Measurements from ENCODE around the gene PMEPA1.

The PMEPA1 gene

GRCh38 chr20:57618091-57618763 lies 91.6 kb downstream of the PMEPA1 start:
- Histone ChIP-seq H3K4me1 (ENCODE audit: control insufficient read depth, insufficient read depth, low read length) (no peaks in the 10 kb centered on the region), H3K9me3 (ENCODE audit: control insufficient read depth, low read length) (no peaks in the 10 kb centered on the region), H3K36me3 (ENCODE audit: control insufficient read depth, insufficient read depth, low read length) (no peaks in the 10 kb centered on the region), H3K27me3 (ENCODE audit: control insufficient read depth, insufficient read depth, low read length, poor library complexity, severe bottlenecking) (no peaks in the 10 kb centered on the region), H3K27ac (ENCODE audit: insufficient read depth, low read depth, low read length, poor library complexity, severe bottlenecking) (no peak overlapping the region), H3K4me3 (ENCODE audit: insufficient read depth, low read depth, low read length) (no peak overlapping the region)
- WGBS, 2 experiments, result 89 to 91% methylated on average over 14 of the region's 14 CpGs

DNA sequence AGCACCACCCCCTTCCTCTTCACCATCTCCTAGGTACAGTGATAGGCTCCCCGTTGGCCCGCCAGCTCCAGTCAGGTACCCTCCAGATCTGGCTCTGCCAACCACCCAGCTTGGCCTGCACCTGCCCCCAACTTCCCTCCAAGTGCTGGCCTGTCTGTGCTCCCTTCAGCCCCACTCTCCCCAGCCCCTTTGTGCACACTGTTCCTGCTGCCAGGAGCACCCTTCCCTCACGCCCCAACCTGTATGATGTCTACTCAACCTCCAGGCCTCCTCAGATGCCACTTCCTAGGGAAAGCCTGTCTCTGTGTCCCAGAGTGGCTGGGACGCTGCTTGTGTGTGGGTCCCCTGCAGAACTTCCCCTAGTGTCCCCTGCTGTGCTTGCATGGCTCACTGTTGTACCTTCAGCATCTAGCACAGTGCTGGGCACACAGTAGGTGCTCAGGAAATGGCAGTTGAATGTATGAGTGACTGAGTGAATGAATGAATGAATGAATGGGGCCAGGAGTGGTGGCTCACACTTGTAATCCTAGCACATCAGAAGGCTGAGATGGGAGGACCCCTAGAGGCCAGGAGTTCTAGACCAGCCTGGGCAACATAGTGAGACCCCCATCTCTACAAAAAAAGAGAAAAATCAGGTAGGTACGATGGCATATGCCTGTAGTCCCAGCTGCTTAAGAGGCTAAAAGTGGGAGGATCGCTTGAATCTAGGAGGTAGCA lies 92.6 kb downstream of the PMEPA1 start:
- no peaks in the 10 kb centered on the region for H3K9me3 ChIP-seq (ENCODE audit: control insufficient read depth, low read length)
- 92% methylated on average over 6 of the region's 6 CpGs for WGBS, 2 experiments
- no peaks in the 10 kb centered on the region for H3K27me3 ChIP-seq (ENCODE audit: control insufficient read depth, insufficient read depth, low read length, poor library complexity, severe bottlenecking)
- H3K4me3 ChIP-seq (ENCODE audit: insufficient read depth, low read depth, low read length), result no peak overlapping the region
- H3K36me3 ChIP-seq (ENCODE audit: control insufficient read depth, insufficient read depth, low read length), result no peaks in the 10 kb centered on the region
- H3K27ac ChIP-seq (ENCODE audit: insufficient read depth, low read depth, low read length, poor library complexity, severe bottlenecking), result no peak overlapping the region
- no peaks in the 10 kb centered on the region for H3K4me1 ChIP-seq (ENCODE audit: control insufficient read depth, insufficient read depth, low read length)

- Histone ChIP-seq H3K4me3 (ENCODE audit: insufficient read depth, low read depth, low read length) (no peak overlapping the region), H3K27me3 (ENCODE audit: control insufficient read depth, insufficient read depth, low read length, poor library complexity, severe bottlenecking) (no peaks in the 10 kb centered on the region), H3K36me3 (ENCODE audit: control insufficient read depth, insufficient read depth, low read length) (no peaks in the 10 kb centered on the region), H3K9me3 (ENCODE audit: control insufficient read depth, low read length) (no peaks in the 10 kb centered on the region), H3K4me1 (ENCODE audit: control insufficient read depth, insufficient read depth, low read length) (no peaks in the 10 kb centered on the region), H3K27ac (ENCODE audit: insufficient read depth, low read depth, low read length, poor library complexity, severe bottlenecking) (no peak overlapping the region)
- 90 to 92% methylated on average over 20 of the region's 20 CpGs for WGBS, 2 experiments
These were observed 93.5 kb downstream of the PMEPA1 start for GRCh38 chr20:57616143-57616951.

DNA sequence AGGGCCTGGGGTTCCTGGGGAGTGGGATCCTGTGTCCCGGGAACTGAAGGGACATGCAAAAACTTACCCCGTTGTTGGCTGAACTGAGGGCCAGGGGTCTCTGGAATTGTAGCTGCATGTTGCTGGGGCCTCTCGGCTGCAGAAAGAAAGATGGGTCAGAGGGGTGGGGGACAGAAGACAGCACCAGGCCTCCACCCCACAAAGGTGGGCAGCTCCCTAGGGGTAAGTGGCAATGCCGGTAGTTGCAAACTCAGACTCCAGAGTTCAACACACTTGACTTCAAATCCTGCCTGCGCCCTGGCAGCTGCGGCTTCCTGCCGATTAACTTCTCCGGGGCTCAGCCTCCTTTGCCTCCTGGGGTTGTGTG lies 94.4 kb downstream of the PMEPA1 start:
- no peaks in the 10 kb centered on the region for H3K27me3 ChIP-seq (ENCODE audit: control insufficient read depth, insufficient read depth, low read length, poor library complexity, severe bottlenecking)
- H3K9me3 ChIP-seq (ENCODE audit: control insufficient read depth, low read length), result no peaks in the 10 kb centered on the region
- H3K27ac ChIP-seq (ENCODE audit: insufficient read depth, low read depth, low read length, poor library complexity, severe bottlenecking), result no peak overlapping the region
- no peaks in the 10 kb centered on the region for H3K36me3 ChIP-seq (ENCODE audit: control insufficient read depth, insufficient read depth, low read length)
- WGBS, 2 experiments, result 85 to 87% methylated on average over 8 of the region's 8 CpGs
- no peaks in the 10 kb centered on the region for H3K4me1 ChIP-seq (ENCODE audit: control insufficient read depth, insufficient read depth, low read length)
- H3K4me3 ChIP-seq (ENCODE audit: insufficient read depth, low read depth, low read length), result no peak overlapping the region

DNA sequence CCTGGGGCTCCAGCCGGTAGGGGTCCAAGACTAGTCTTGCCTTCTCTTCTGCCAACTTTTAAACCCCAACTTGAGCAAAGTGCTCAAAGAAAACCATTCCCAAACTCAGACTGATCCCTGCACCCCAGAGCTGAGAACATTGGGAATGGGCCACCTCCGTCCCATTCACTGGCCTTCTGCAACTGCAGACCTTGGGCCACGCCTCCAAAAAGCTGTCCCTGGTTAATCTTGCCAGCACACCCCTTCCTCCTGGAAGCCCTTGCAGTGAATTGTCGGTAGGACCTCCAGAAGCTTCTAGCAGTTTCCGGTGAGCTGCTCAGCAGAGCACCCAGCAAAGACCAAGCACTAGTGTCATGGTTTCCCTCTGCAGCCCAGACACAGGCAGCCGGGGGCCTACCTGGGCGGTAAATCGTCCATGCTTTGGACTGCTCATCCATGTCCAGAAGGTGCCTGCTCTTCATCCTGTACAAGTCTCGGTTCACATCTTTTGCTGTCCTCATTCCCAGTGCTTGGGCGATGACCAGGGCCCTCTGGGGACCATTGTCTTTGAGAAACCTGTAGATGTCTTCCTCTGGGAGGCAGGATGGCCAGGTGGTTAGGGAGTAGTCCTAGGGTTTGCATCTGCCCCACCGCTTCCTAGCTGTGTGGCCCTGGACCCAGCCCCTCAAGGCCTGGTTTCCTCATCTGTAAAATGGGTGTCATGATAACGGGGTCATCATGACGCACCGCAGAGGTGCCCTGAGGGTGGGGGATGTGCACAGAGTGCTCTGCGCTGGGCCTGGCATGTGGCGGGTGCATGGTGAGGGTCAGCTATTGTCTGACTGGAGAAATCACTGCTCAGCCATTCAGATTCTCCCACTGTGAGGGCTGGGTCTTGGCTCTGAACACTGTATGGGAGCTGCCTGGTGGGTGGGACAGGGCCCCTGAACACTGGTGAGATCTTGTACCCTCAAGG lies 95.0 kb downstream of the PMEPA1 start:
- no peaks in the 10 kb centered on the region for H3K9me3 ChIP-seq (ENCODE audit: control insufficient read depth, low read length)
- H3K27ac ChIP-seq (ENCODE audit: insufficient read depth, low read depth, low read length, poor library complexity, severe bottlenecking), result no peak overlapping the region
- H3K36me3 ChIP-seq (ENCODE audit: control insufficient read depth, insufficient read depth, low read length), result no peaks in the 10 kb centered on the region
- 94 to 95% methylated on average over 16 of the region's 16 CpGs for WGBS, 2 experiments
- no peaks in the 10 kb centered on the region for H3K27me3 ChIP-seq (ENCODE audit: control insufficient read depth, insufficient read depth, low read length, poor library complexity, severe bottlenecking)
- no peak overlapping the region for H3K4me3 ChIP-seq (ENCODE audit: insufficient read depth, low read depth, low read length)
- no peaks in the 10 kb centered on the region for H3K4me1 ChIP-seq (ENCODE audit: control insufficient read depth, insufficient read depth, low read length)

- no peak overlapping the region for H3K4me3 ChIP-seq (ENCODE audit: insufficient read depth, low read depth, low read length)
- WGBS, 2 experiments, result 93 to 94% methylated on average over 12 of the region's 12 CpGs
- no peaks in the 10 kb centered on the region for H3K27me3 ChIP-seq (ENCODE audit: control insufficient read depth, insufficient read depth, low read length, poor library complexity, severe bottlenecking)
- H3K27ac ChIP-seq (ENCODE audit: insufficient read depth, low read depth, low read length, poor library complexity, severe bottlenecking), result no peak overlapping the region
- no peaks in the 10 kb centered on the region for H3K9me3 ChIP-seq (ENCODE audit: control insufficient read depth, low read length)
- no peaks in the 10 kb centered on the region for H3K36me3 ChIP-seq (ENCODE audit: control insufficient read depth, insufficient read depth, low read length)
- no peaks in the 10 kb centered on the region for H3K4me1 ChIP-seq (ENCODE audit: control insufficient read depth, insufficient read depth, low read length)
These were observed 96.3 kb downstream of the PMEPA1 start for GRCh38 chr20:57613481-57613921.

GRCh38 chr20:57612916-57613315 lies 96.9 kb downstream of the PMEPA1 start:
- H3K4me1 ChIP-seq (ENCODE audit: control insufficient read depth, insufficient read depth, low read length), result no peaks in the 10 kb centered on the region
- H3K27me3 ChIP-seq (ENCODE audit: control insufficient read depth, insufficient read depth, low read length, poor library complexity, severe bottlenecking), result no peaks in the 10 kb centered on the region
- no peaks in the 10 kb centered on the region for H3K9me3 ChIP-seq (ENCODE audit: control insufficient read depth, low read length)
- 90% methylated on average over 7 of the region's 7 CpGs for WGBS, 2 experiments
- no peaks in the 10 kb centered on the region for H3K36me3 ChIP-seq (ENCODE audit: control insufficient read depth, insufficient read depth, low read length)
- no peak overlapping the region for H3K4me3 ChIP-seq (ENCODE audit: insufficient read depth, low read depth, low read length)
- no peak overlapping the region for H3K27ac ChIP-seq (ENCODE audit: insufficient read depth, low read depth, low read length, poor library complexity, severe bottlenecking)

- WGBS, 2 experiments, result 93 to 95% methylated on average over 7 of the region's 7 CpGs
- no peaks in the 10 kb centered on the region for H3K9me3 ChIP-seq (ENCODE audit: control insufficient read depth, low read length)
- H3K27ac ChIP-seq (ENCODE audit: insufficient read depth, low read depth, low read length, poor library complexity, severe bottlenecking), result no peak overlapping the region
- no peaks in the 10 kb centered on the region for H3K36me3 ChIP-seq (ENCODE audit: control insufficient read depth, insufficient read depth, low read length)
- no peaks in the 10 kb centered on the region for H3K27me3 ChIP-seq (ENCODE audit: control insufficient read depth, insufficient read depth, low read length, poor library complexity, severe bottlenecking)
- no peak overlapping the region for H3K4me3 ChIP-seq (ENCODE audit: insufficient read depth, low read depth, low read length)
- no peaks in the 10 kb centered on the region for H3K4me1 ChIP-seq (ENCODE audit: control insufficient read depth, insufficient read depth, low read length)
These were observed 97.4 kb downstream of the PMEPA1 start for GRCh38 chr20:57612436-57612835.

DNA sequence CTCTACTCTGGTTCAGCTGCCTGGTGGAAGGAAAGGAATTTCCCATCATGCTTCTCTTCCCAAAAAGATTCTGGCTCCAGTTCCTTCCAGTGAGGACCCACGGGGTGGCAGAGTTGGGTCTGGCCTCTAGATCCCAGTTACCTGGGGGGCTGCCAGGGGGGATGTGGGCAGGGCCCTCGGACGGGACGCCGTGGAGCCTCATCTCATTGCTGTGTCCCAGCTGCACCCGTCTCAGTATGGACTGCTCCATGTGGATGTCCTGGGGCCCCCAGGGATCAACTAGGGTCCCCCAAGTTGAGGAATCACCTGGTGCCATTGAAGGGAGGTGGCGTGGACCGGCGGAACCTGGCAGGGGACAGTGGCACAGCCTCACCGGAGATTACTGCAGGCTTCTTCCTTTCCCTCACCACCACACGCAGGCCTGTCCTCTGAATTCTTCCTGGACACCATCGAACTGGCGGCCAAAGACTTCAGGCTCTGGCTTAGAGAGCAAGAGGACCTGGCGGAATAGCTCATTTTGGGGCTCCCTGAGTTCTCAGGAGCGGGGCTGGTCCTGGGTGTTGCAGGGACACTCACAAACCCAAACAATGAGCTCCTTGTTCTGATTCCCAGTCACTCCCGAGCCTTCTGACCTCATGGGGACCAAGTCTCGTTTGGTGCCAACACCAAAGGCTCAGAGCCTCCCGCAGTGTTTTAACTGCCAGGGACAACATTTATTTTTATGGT lies 98.1 kb downstream of the PMEPA1 start:
- Histone ChIP-seq H3K4me1 (ENCODE audit: control insufficient read depth, insufficient read depth, low read length) (no peaks in the 10 kb centered on the region), H3K4me3 (ENCODE audit: insufficient read depth, low read depth, low read length) (no peak overlapping the region), H3K36me3 (ENCODE audit: control insufficient read depth, insufficient read depth, low read length) (no peaks in the 10 kb centered on the region), H3K27me3 (ENCODE audit: control insufficient read depth, insufficient read depth, low read length, poor library complexity, severe bottlenecking) (no peaks in the 10 kb centered on the region), H3K9me3 (ENCODE audit: control insufficient read depth, low read length) (no peaks in the 10 kb centered on the region), H3K27ac (ENCODE audit: insufficient read depth, low read depth, low read length, poor library complexity, severe bottlenecking) (no peak overlapping the region)
- WGBS, 2 experiments, result 92 to 93% methylated on average over 17 to 18 of the region's 18 CpGs
